ENCODE results near the gene LIMK1.
"Not testable (repeated sequence)": the region's sequence is repeated elsewhere in the genome, so short reads cannot be mapped to it uniquely, and the experiment has no call there.

LIMK1 gene

DNA sequence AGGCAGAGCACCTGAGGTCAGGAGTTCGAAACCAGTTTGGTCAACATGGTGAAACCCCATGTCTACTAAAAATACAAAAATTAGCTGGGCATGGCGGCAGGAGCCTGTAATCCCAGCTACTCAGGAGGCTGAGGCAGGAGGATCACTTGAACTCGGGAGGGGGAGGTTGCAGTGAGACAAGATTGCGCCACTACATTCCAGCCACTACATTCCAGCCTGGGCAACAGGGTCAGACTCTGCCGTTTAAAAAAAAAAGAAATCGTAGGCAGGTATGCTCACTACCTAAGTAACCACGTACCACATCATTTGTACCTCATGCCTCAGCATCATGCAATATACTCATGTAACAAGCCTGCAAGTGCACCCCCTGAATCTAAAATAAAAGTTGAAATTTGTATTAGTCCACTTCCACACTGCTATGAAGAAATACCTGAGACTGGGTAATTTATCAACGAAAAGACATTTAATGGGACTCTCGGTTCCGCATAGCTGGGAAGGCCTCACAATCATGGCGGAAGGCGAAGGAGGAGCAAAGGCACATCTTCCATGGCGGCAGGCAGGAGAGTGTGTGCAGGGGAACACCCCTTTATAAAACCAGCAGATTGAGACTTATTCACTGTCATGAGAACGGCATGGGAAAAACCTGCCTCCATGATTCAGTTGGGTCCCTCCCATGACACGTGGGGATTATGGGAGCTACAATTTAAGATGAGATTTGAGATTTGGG lies 82.4 kb downstream of the LIMK1 start:
- TF ChIP-seq CTCF (IDR thresholded peaks at IDR 0.05; ENCODE audit: low read length): no peak
- TF ChIP-seq EZH2 (optimal IDR thresholded peaks at IDR 0.05; ENCODE audit: low read depth, low read length): no peak
- no peak for TF ChIP-seq EZH2phosphoT487 (IDR thresholded peaks at IDR 0.05; ENCODE audit: low read length)
- DNase-seq: no peak
- Histone ChIP-seq H3K27me3 (replicated peaks; ENCODE audit: insufficient read depth, low read length) (no peaks in the 10 kb centered on the region), H3K4me2 (ENCODE audit: low read depth, low read length) (no peak overlapping the region), H3K9ac (ENCODE audit: low read length) (no peak overlapping the region), H3K9me2 (replicated peaks; ENCODE audit: insufficient read depth, low read length) (no peaks in the 10 kb centered on the region), H3K27ac (ENCODE audit: low read length) (no peak overlapping the region), H4K20me1 (ENCODE audit: insufficient read depth, low read length) (no peaks in the 10 kb centered on the region), H3K79me2 (ENCODE audit: low read length) (no peaks in the 10 kb centered on the region), H3K4me3 (ENCODE audit: low read length) (no peak overlapping the region), H2AFZ (ENCODE audit: low read length) (no peak overlapping the region), H3K36me3 (replicated peaks; ENCODE audit: insufficient read depth, low read length) (no peaks in the 10 kb centered on the region), H3F3A (ENCODE audit: insufficient read depth, low read length) (no peaks in the 10 kb centered on the region), H3K9me3 (replicated peaks; ENCODE audit: insufficient read depth, low read length) (no peaks in the 10 kb centered on the region), H3K4me1 (ENCODE audit: low read length) (no peaks in the 10 kb centered on the region)

DNA sequence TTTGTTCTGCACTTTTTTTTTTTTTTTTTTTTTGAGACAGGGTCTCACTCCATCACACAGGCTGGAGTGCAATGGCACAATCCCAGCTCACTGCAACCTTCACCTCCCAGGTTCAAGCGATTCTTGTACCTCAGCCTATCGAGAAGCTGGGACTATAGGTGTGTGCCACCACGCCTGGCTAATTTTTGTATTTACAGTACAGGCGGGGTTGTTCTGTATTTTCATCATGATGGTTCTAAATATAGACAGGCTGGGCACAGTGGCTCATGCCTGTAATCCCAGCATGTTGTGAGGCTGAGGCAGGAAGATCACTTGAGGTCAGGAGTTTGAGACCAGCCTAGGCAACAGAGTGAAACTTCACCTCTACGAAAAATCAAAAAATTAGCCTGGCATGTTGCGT lies 83.7 kb downstream of the LIMK1 start:
- not testable (repeated sequence) for H3K4me1 ChIP-seq (ENCODE audit: low read length); H3K79me2 ChIP-seq (ENCODE audit: low read length); H3K27me3 ChIP-seq (replicated peaks; ENCODE audit: insufficient read depth, low read length); H3K36me3 ChIP-seq (replicated peaks; ENCODE audit: insufficient read depth, low read length); H3F3A ChIP-seq (ENCODE audit: insufficient read depth, low read length); H4K20me1 ChIP-seq (ENCODE audit: insufficient read depth, low read length); H3K9me2 ChIP-seq (replicated peaks; ENCODE audit: insufficient read depth, low read length); H3K4me2 ChIP-seq (ENCODE audit: low read depth, low read length); H2AFZ ChIP-seq (ENCODE audit: low read length); H3K9me3 ChIP-seq (replicated peaks; ENCODE audit: insufficient read depth, low read length); H3K27ac ChIP-seq (ENCODE audit: low read length); DNase-seq; H3K4me3 ChIP-seq (ENCODE audit: low read length); H3K9ac ChIP-seq (ENCODE audit: low read length)
